ENCODE measurements around the gene SPNS1.
"Not testable (repeated sequence)": the region's sequence is repeated elsewhere in the genome, so short reads cannot be mapped to it uniquely, and the experiment has no call there.

Gene SPNS1

GRCh38 chr16:28977703-28978662 is 3.4 kb downstream of the SPNS1 start:
- no peak for DNase-seq (ENCODE audit: low read depth in 2 of 2)

GRCh38 chr16:28980330-28980729 is 5.8 kb downstream of the SPNS1 start:
- H3K4me3 ChIP-seq (replicated peaks in 1 of 2; ENCODE audit: low read depth in 2 of 2, low read length in 2 of 2); DNase-seq (ENCODE audit: low read depth in 2 of 2): not testable (repeated sequence)

More at GRCh38 chr16:28977703-28978662, 3.4 kb downstream of the SPNS1 start:
- TF ChIP-seq CTCF (IDR thresholded peaks at IDR 0.05; ENCODE audit: low read depth, low read length): peak; percentile 17
- no peak overlapping the region for H3K4me3 ChIP-seq (replicated peaks in 1 of 2; ENCODE audit: low read depth in 2 of 2, low read length in 2 of 2)

- no peak for TF ChIP-seq CTCF (IDR thresholded peaks at IDR 0.05; ENCODE audit: low read depth, low read length)
- H3K4me3 ChIP-seq (replicated peaks in 1 of 2; ENCODE audit: low read depth in 2 of 2, low read length in 2 of 2): no peak overlapping the region
- DNase-seq (ENCODE audit: low read depth in 2 of 2): no peak
Observed at GRCh38 chr16:28980929-28981328, 6.4 kb downstream of the SPNS1 start.

- peak; percentile 84 for TF ChIP-seq CTCF (IDR thresholded peaks at IDR 0.05; ENCODE audit: low read depth, low read length)
- peak in 1 of 2 donors; percentile 29 for DNase-seq (ENCODE audit: low read depth in 2 of 2)
- no peak overlapping the region for H3K4me3 ChIP-seq (replicated peaks in 1 of 2; ENCODE audit: low read depth in 2 of 2, low read length in 2 of 2)
Observed at GRCh38 chr16:28981517-28981916, 6.9 kb downstream of the SPNS1 start.

- no peak for DNase-seq (ENCODE audit: low read depth in 2 of 2)
- H3K4me3 ChIP-seq (replicated peaks in 1 of 2; ENCODE audit: low read depth in 2 of 2, low read length in 2 of 2): no peak overlapping the region
- TF ChIP-seq CTCF (IDR thresholded peaks at IDR 0.05; ENCODE audit: low read depth, low read length): no peak
Observed at GRCh38 chr16:28982418-28982817, 7.8 kb downstream of the SPNS1 start.

GRCh38 chr16:28982949-28983348 is 8.4 kb downstream of the SPNS1 start:
- TF ChIP-seq CTCF (IDR thresholded peaks at IDR 0.05; ENCODE audit: low read depth, low read length): no peak
- no peak for DNase-seq (ENCODE audit: low read depth in 2 of 2)
- no peak overlapping the region for H3K4me3 ChIP-seq (replicated peaks in 1 of 2; ENCODE audit: low read depth in 2 of 2, low read length in 2 of 2)

- DNase-seq (ENCODE audit: low read depth in 2 of 2): no peak
- TF ChIP-seq CTCF (IDR thresholded peaks at IDR 0.05; ENCODE audit: low read depth, low read length): no peak
- no peak overlapping the region for H3K4me3 ChIP-seq (replicated peaks in 1 of 2; ENCODE audit: low read depth in 2 of 2, low read length in 2 of 2)
Observed at GRCh38 chr16:28983644-28984043, 9.1 kb downstream of the SPNS1 start.

All from cardiac fibroblast (primary cell).